Smooth muscle cell (in vitro differentiated cells): Measurements from ENCODE around the gene ZSWIM5. TPM values are rescaled to one million over a fixed set of nuclear protein-coding genes. Genes with fewer than 3 reads are reported as not detected.

ENCODE experiments used
- DNase-seq: peaks from one replicate; lab custom pipeline; 2025; ENCODE audit not compliant: unreplicated experiment; lab: John Stamatoyannopoulos, UW
- H2AFZ ChIP-seq: fragments of 200-600 bp; sonication (generic); 2 replicates; pipeline ENCODE4 v1.6.0; 2016; ENCODE audit warnings: antibody characterized with exemption, low read depth, mild to moderate bottlenecking
- H3F3A ChIP-seq: fragments of 200-600 bp; sonication (generic); 2 replicates; pipeline ENCODE4 v1.6.0; 2017; ENCODE audit warnings: antibody characterized with exemption, low read depth
- H3K27ac ChIP-seq: fragments of 200-600 bp; sonication (generic); 2 replicates; pipeline ENCODE4 v1.5.1; 2016; ENCODE audit warnings: low read depth, mild to moderate bottlenecking
- H3K27me3 ChIP-seq: fragments of 200-600 bp; sonication (generic); 2 replicates; pipeline ENCODE4 v1.6.1; 2016; ENCODE audit warnings: low read depth, mild to moderate bottlenecking
- H3K36me3 ChIP-seq: fragments of 200-600 bp; sonication (generic); 2 replicates; pipeline ENCODE4 v1.5.1; 2016; ENCODE audit warnings: low read depth
- H3K4me1 ChIP-seq: fragments of 200-600 bp; sonication (generic); 2 replicates; pipeline ENCODE4 v1.5.1; 2016; ENCODE audit warnings: low read depth
- H3K4me2 ChIP-seq: fragments of 200-600 bp; sonication (generic); 2 replicates; pipeline ENCODE4 v1.6.0; 2016; ENCODE audit warnings: mild to moderate bottlenecking
- H3K4me3 ChIP-seq: fragments of 200-600 bp; sonication (generic); 2 replicates; pipeline ENCODE4 v1.5.1; 2016; ENCODE audit warnings: mild to moderate bottlenecking
- H3K79me2 ChIP-seq: fragments of 200-600 bp; sonication (generic); 2 replicates; pipeline ENCODE4 v1.6.0; 2016; ENCODE audit warnings: low read depth, mild to moderate bottlenecking
- H3K9ac ChIP-seq: fragments of 200-600 bp; sonication (generic); 2 replicates; pipeline ENCODE4 v1.6.0; 2016; ENCODE audit warnings: low read depth
- H3K9me3 ChIP-seq: fragments of 200-600 bp; sonication (generic); replicated peaks from 2 replicates; pipeline ENCODE4 v1.5.1; 2016; ENCODE audit warnings: low read depth
- H4K20me1 ChIP-seq: fragments of 200-600 bp; sonication (generic); 2 replicates; pipeline ENCODE4 v1.6.0; 2016; ENCODE audit warnings: low read depth
- WGBS: methylation state at CpG from one replicate; pipeline ENCODE4 v1.1.7; 2016; ENCODE audit warnings: low lambda C conversion rate; 5-methylcytosine and 5-hydroxymethylcytosine counted together
- polyA plus RNA-seq: library from polyadenylated mRNA; unstranded; fragments of >200 nt; fragmentation: Nextera tagmentation; extraction: Ambion mirVana; gene quantifications from 2 replicates; pipeline ENCODE4 v1.2.1, GENCODE V29; 2016
- total RNA-seq: library from RNA; depleted of rRNA; stranded (reverse); fragments of >200 nt; gene quantifications from 2 replicates; pipeline ENCODE4 v1.2.3, GENCODE V29; 2014
- TF ChIP-seq, protein P1 (sequence below): fragments of 200-600 bp; sonication (generic); IDR thresholded peaks from 2 replicates; pipeline ENCODE4 v1.5.1; 2017; ENCODE audit warnings: borderline replicate concordance, mild to moderate bottlenecking, antibody characterized with exemption; ENCODE audit not compliant: insufficient read depth, poor library complexity, severe bottlenecking

The ZSWIM5 gene
- total and polyA plus RNA-seq, 2 experiments from 2014 or later = 0.13 to 0.26 TPM

- Histone ChIP-seq H3K79me2 (no peaks in the 10 kb centered on the region), H3K9ac (no peak overlapping the region), H3K4me2 (no peak overlapping the region), H4K20me1 (no peaks in the 10 kb centered on the region), H3K9me3 (no peaks in the 10 kb centered on the region), H3K4me1 (no peaks in the 10 kb centered on the region), H3K27me3 (peaks cover 22% of the 10 kb centered on the region), H3F3A (no peaks in the 10 kb centered on the region), H3K4me3 (no peak overlapping the region), H3K27ac (no peak overlapping the region), H2AFZ (no peak overlapping the region), H3K36me3 (no peaks in the 10 kb centered on the region)
- DNase-seq = no peak
- 74% methylated on average over 4 of the region's 4 CpGs for WGBS
- TF ChIP-seq, protein P1, sequence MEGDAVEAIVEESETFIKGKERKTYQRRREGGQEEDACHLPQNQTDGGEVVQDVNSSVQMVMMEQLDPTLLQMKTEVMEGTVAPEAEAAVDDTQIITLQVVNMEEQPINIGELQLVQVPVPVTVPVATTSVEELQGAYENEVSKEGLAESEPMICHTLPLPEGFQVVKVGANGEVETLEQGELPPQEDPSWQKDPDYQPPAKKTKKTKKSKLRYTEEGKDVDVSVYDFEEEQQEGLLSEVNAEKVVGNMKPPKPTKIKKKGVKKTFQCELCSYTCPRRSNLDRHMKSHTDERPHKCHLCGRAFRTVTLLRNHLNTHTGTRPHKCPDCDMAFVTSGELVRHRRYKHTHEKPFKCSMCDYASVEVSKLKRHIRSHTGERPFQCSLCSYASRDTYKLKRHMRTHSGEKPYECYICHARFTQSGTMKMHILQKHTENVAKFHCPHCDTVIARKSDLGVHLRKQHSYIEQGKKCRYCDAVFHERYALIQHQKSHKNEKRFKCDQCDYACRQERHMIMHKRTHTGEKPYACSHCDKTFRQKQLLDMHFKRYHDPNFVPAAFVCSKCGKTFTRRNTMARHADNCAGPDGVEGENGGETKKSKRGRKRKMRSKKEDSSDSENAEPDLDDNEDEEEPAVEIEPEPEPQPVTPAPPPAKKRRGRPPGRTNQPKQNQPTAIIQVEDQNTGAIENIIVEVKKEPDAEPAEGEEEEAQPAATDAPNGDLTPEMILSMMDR = no peak
Observed at GRCh38 chr1:45221716-45222115, 15.3 kb upstream of the ZSWIM5 start.

GRCh38 chr1:45216861-45217260 lies 10.5 kb upstream of the ZSWIM5 start:
- Histone ChIP-seq H3K9ac (no peak overlapping the region), H2AFZ (no peak overlapping the region), H3F3A (no peaks in the 10 kb centered on the region), H3K9me3 (no peaks in the 10 kb centered on the region), H3K36me3 (no peaks in the 10 kb centered on the region), H3K27ac (no peak overlapping the region), H3K4me2 (no peak overlapping the region), H3K4me3 (no peak overlapping the region), H3K27me3 (peaks cover 30% of the 10 kb centered on the region), H3K4me1 (no peaks in the 10 kb centered on the region), H4K20me1 (no peaks in the 10 kb centered on the region), H3K79me2 (no peaks in the 10 kb centered on the region)
- TF ChIP-seq, protein P1 = no peak
- no peak for DNase-seq

GRCh38 chr1:45216200-45216541 lies 9.8 kb upstream of the ZSWIM5 start:
- no peak overlapping the region for H2AFZ ChIP-seq
- no peaks in the 10 kb centered on the region for H3K9me3 ChIP-seq
- peaks cover 30% of the 10 kb centered on the region for H3K27me3 ChIP-seq
- no peak overlapping the region for H3K27ac ChIP-seq
- TF ChIP-seq, protein P1 = no peak
- H3K4me1 ChIP-seq = no peaks in the 10 kb centered on the region
- no peaks in the 10 kb centered on the region for H3K36me3 ChIP-seq
- no peaks in the 10 kb centered on the region for H4K20me1 ChIP-seq
- no peak overlapping the region for H3K4me3 ChIP-seq
- WGBS = 79% methylated on average over 1 of the region's 1 CpG
- no peak overlapping the region for H3K4me2 ChIP-seq
- H3K9ac ChIP-seq = no peak overlapping the region
- H3K79me2 ChIP-seq = no peaks in the 10 kb centered on the region
- no peak for DNase-seq
- no peaks in the 10 kb centered on the region for H3F3A ChIP-seq

GRCh38 chr1:45215485-45216199 lies 9.2 kb upstream of the ZSWIM5 start:
- Histone ChIP-seq H4K20me1 (no peaks in the 10 kb centered on the region), H3K9ac (no peak overlapping the region), H3K4me2 (no peak overlapping the region), H3K4me1 (no peaks in the 10 kb centered on the region), H3K27me3 (peaks cover 25% of the 10 kb centered on the region), H3K36me3 (no peaks in the 10 kb centered on the region), H2AFZ (no peak overlapping the region), H3K4me3 (no peak overlapping the region), H3K79me2 (no peaks in the 10 kb centered on the region), H3F3A (no peaks in the 10 kb centered on the region), H3K27ac (no peak overlapping the region), H3K9me3 (no peaks in the 10 kb centered on the region)
- TF ChIP-seq, protein P1 = no peak
- WGBS = 87% methylated on average over 3 of the region's 3 CpGs
- DNase-seq = no peak
